HEK293 (cell line): Measurements from ENCODE around the gene JCAD.

Experiments used
- CTCF ChIA-PET: fragments of 350-600 bp; formaldehyde crosslinking; extraction: SDS; loops from one replicate; lab custom pipeline; 2021; ENCODE audit warnings: antibody characterized with exemption; lab: Yijun Ruan, JAX
- POLR2A ChIA-PET: fragments of 300-600 bp; formaldehyde crosslinking; extraction: SDS; loops from one replicate; lab custom pipeline; 2020; ENCODE audit warnings: antibody characterized with exemption, inconsistent platforms; lab: Yijun Ruan, JAX
- H3K27ac ChIP-seq: fragments of 200-500 bp; sonication (Bioruptor generic); 2 replicates; pipeline ENCODE4 v1.5.1; 2014; ENCODE audit warnings: low read depth, low read length, control low read depth, inconsistent platforms; ENCODE audit errors: extremely low read depth
- H3K36me3 ChIP-seq, 2 experiments: fragments of 200-500 bp in 1 of 2; sonication (Bioruptor generic) in 1 of 2; 1 replicate in 1 of 2; 2 replicates in 1 of 2; pipeline ENCODE4 v1.5.1; 2014 to 2017; ENCODE audit warnings: inconsistent platforms in 2 of 2, low read length in 2 of 2; ENCODE audit not compliant: control insufficient read depth in 2 of 2, insufficient read depth in 1 of 2
- H3K4me1 ChIP-seq: fragments of 200-500 bp; sonication (Bioruptor generic); 2 replicates; pipeline ENCODE4 v1.5.1; 2014; ENCODE audit warnings: mild to moderate bottlenecking, low read length, inconsistent platforms; ENCODE audit not compliant: control insufficient read depth, insufficient read depth
- H3K4me3 ChIP-seq: 2 replicates; pipeline ENCODE4 v1.5.1; 2011; ENCODE audit warnings: low read depth, mild to moderate bottlenecking, control low read depth, low read length, moderate library complexity
- H3K9me3 ChIP-seq: fragments of 200-500 bp; sonication (Bioruptor generic); 2 replicates; pipeline ENCODE4 v1.5.1; 2014; ENCODE audit warnings: low read depth, low read length, inconsistent platforms; ENCODE audit not compliant: control insufficient read depth, insufficient read depth
- HOXA7 ChIP-seq: sonication (generic); formaldehyde crosslinking; IDR thresholded peaks from 2 replicates; pipeline ENCODE4 v1.8.1; 2022; ENCODE audit warnings: missing genetic modification reagents, borderline replicate concordance
- KLF10 ChIP-seq: fragments of 450-650 bp; IDR thresholded peaks from 2 replicates; pipeline ENCODE4 v1.5.1; 2018; ENCODE audit warnings: missing biosample characterization, mild to moderate bottlenecking, missing genetic modification characterization
- KLF9 ChIP-seq: fragments of 450-650 bp; formaldehyde crosslinking; IDR thresholded peaks from 2 replicates; pipeline ENCODE4 v1.5.1; 2016; ENCODE audit warnings: missing biosample characterization, missing genetic modification characterization, low read depth
- MZF1 ChIP-seq: fragments of 450-650 bp; formaldehyde crosslinking; IDR thresholded peaks from 2 replicates; pipeline ENCODE4 v1.5.1; 2017; ENCODE audit warnings: missing biosample characterization, missing genetic modification characterization, borderline replicate concordance
- PRDM2 ChIP-seq: fragments of 450-650 bp; formaldehyde crosslinking; IDR thresholded peaks from 2 replicates; pipeline ENCODE4 v1.5.1; 2016; ENCODE audit warnings: missing biosample characterization, missing genetic modification characterization, borderline replicate concordance
- SALL2 ChIP-seq: fragments of 450-650 bp; formaldehyde crosslinking; IDR thresholded peaks from 2 replicates; pipeline ENCODE4 v1.5.0; 2017; ENCODE audit warnings: missing biosample characterization, mild to moderate bottlenecking, missing genetic modification characterization, borderline replicate concordance
- ZBTB26 ChIP-seq: fragments of 450-650 bp; formaldehyde crosslinking; optimal IDR thresholded peaks from 2 replicates; pipeline ENCODE3; 2016; ENCODE audit warnings: missing biosample characterization, mild to moderate bottlenecking, missing genetic modification characterization
- ZBTB6 ChIP-seq: fragments of 450-650 bp; formaldehyde crosslinking; IDR thresholded peaks from 2 replicates; pipeline ENCODE4 v1.5.1; 2017; ENCODE audit warnings: missing biosample characterization, missing genetic modification characterization
- ZFP69B ChIP-seq: fragments of 450-650 bp; formaldehyde crosslinking; IDR thresholded peaks from 2 replicates; pipeline ENCODE4 v1.5.1; 2016; ENCODE audit warnings: missing biosample characterization, missing genetic modification characterization
- ZNF133 ChIP-seq: fragments of 450-650 bp; formaldehyde crosslinking; IDR thresholded peaks from 2 replicates; pipeline ENCODE4 v1.5.1; 2016; ENCODE audit warnings: missing biosample characterization, missing genetic modification characterization
- ZNF211 ChIP-seq: fragments of 450-650 bp; formaldehyde crosslinking; IDR thresholded peaks from 2 replicates; pipeline ENCODE4 v1.5.1; 2016; ENCODE audit warnings: low read depth, missing biosample characterization, missing genetic modification characterization
- ZNF221 ChIP-seq: fragments of 450-650 bp; formaldehyde crosslinking; IDR thresholded peaks from 2 replicates; pipeline ENCODE4 v1.5.1; 2017; ENCODE audit warnings: missing biosample characterization, missing genetic modification characterization, borderline replicate concordance
- ZNF26 ChIP-seq: fragments of 450-650 bp; formaldehyde crosslinking; IDR thresholded peaks from 2 replicates; pipeline ENCODE4 v1.5.1; 2016; ENCODE audit warnings: missing biosample characterization, missing genetic modification characterization
- ZNF394 ChIP-seq: fragments of 450-650 bp; formaldehyde crosslinking; IDR thresholded peaks from 2 replicates; pipeline ENCODE4 v1.5.1; 2016; ENCODE audit warnings: missing biosample characterization, missing genetic modification characterization, mild to moderate bottlenecking, moderate library complexity, borderline replicate concordance
- ZNF433 ChIP-seq: fragments of 450-650 bp; formaldehyde crosslinking; IDR thresholded peaks from 2 replicates; pipeline ENCODE4 v1.5.1; 2016; ENCODE audit warnings: missing biosample characterization, missing genetic modification characterization, low read depth
- ZNF513 ChIP-seq: fragments of 450-650 bp; IDR thresholded peaks from 2 replicates; pipeline ENCODE4 v1.5.1; 2018; ENCODE audit warnings: missing biosample characterization, missing genetic modification characterization
- ZNF514 ChIP-seq: fragments of 450-650 bp; formaldehyde crosslinking; IDR thresholded peaks from 2 replicates; pipeline ENCODE4 v1.5.1; 2016; ENCODE audit warnings: missing biosample characterization, missing genetic modification characterization
- ZNF660 ChIP-seq: fragments of 450-650 bp; IDR thresholded peaks from 2 replicates; pipeline ENCODE4 v1.5.1; 2018; ENCODE audit warnings: missing biosample characterization, mild to moderate bottlenecking, missing genetic modification characterization
- ZNF677 ChIP-seq: fragments of 450-650 bp; IDR thresholded peaks from 2 replicates; pipeline ENCODE4 v1.5.0; 2018; ENCODE audit warnings: missing biosample characterization, mild to moderate bottlenecking, missing genetic modification characterization, moderate library complexity
- ZNF747 ChIP-seq: fragments of 450-650 bp; formaldehyde crosslinking; IDR thresholded peaks from 2 replicates; pipeline ENCODE4 v1.5.1; 2016; ENCODE audit warnings: missing biosample characterization, missing genetic modification characterization

Gene JCAD

GRCh38 chr10:30038781-30039536 lies 20.4 kb downstream of the JCAD start:
- TF ChIP-seq KLF9 (tag by site-specific recombination) (no peak), ZBTB6 (tag by site-specific recombination) (no peak), ZNF514 (tag by site-specific recombination) (no peak), ZFP69B (tag by site-specific recombination) (no peak), KLF10 (no peak), MZF1 (tag by site-specific recombination) (no peak)
- POLR2A ChIA-PET, result no interaction called here
- H3K9me3 ChIP-seq, result no peaks in the 10 kb centered on the region
- peaks cover 0 to 41% of the 10 kb centered on the region in 2 experiments; a peak in 2 of 3 replicates for H3K36me3 ChIP-seq
- H3K27ac ChIP-seq, result no peak overlapping the region
- peaks cover 4% of the 10 kb centered on the region; the same call in 1 of the 2 replicates for H3K4me1 ChIP-seq
- H3K4me3 ChIP-seq, result no peak overlapping the region
- CTCF ChIA-PET, result interaction anchor here (0.5 kb wide), 1 partner anchor 196 kb away, joined by 3 read pairs; no protein-coding TSS in a partner anchor

GRCh38 chr10:30037620-30038336 lies 21.6 kb downstream of the JCAD start:
- peaks cover 4% of the 10 kb centered on the region; the same call in 1 of the 2 replicates for H3K4me1 ChIP-seq
- no peak overlapping the region for H3K27ac ChIP-seq
- CTCF ChIA-PET, result no interaction called here
- H3K9me3 ChIP-seq, result no peaks in the 10 kb centered on the region
- H3K36me3 ChIP-seq, result peaks cover 0 to 37% of the 10 kb centered on the region in 2 experiments; a peak in 2 of 3 replicates
- H3K4me3 ChIP-seq, result no peak overlapping the region
- POLR2A ChIA-PET, result interaction anchor here (0.7 kb wide), 1 partner anchor 25 kb away, joined by 11 read pairs; no protein-coding TSS in a partner anchor
- TF ChIP-seq ZNF211 (tag by site-specific recombination) (no peak), ZNF660 (tag by site-specific recombination) (no peak), ZNF747 (tag by site-specific recombination) (no peak), ZNF513 (tag by site-specific recombination) (no peak), SALL2 (tag by site-specific recombination) (no peak), ZNF677 (tag by site-specific recombination) (no peak), ZNF433 (tag by site-specific recombination) (no peak), ZNF394 (no peak), PRDM2 (tag by site-specific recombination) (no peak), ZNF221 (no peak), HOXA7 (CRISPR knock-in tag) (no peak), ZNF133 (tag by site-specific recombination) (no peak), ZNF26 (tag by site-specific recombination) (no peak), ZBTB26 (tag by site-specific recombination) (no peak)
